ENCODE data around the gene PGM1.

PGM1 gene

GRCh38 chr1:63601061-63601460, 7.8 kb downstream of the PGM1 start:
- no peak for DNase-seq (ENCODE audit: low read depth, low spot score)

GRCh38 chr1:63601463-63601862, 8.3 kb downstream of the PGM1 start:
- DNase-seq (ENCODE audit: low read depth, low spot score), result no peak

- DNase-seq (ENCODE audit: low read depth, low spot score), result no peak
Measured at GRCh38 chr1:63601912-63602311, 8.7 kb downstream of the PGM1 start.

- no peak for DNase-seq (ENCODE audit: low read depth, low spot score)
Measured at GRCh38 chr1:63602629-63603028, 9.4 kb downstream of the PGM1 start.

- no peak for DNase-seq (ENCODE audit: low read depth, low spot score)
Measured at GRCh38 chr1:63603810-63604209, 10.6 kb downstream of the PGM1 start.

GRCh38 chr1:63607322-63607721, 14.1 kb downstream of the PGM1 start:
- DNase-seq (ENCODE audit: low read depth, low spot score), result no peak

GRCh38 chr1:63611231-63611630, 18.0 kb downstream of the PGM1 start:
- DNase-seq (ENCODE audit: low read depth, low spot score), result no peak

- no peak for DNase-seq (ENCODE audit: low read depth, low spot score)
Measured at GRCh38 chr1:63612564-63612963, 19.4 kb downstream of the PGM1 start.

GRCh38 chr1:63612971-63613370, 19.8 kb downstream of the PGM1 start:
- DNase-seq (ENCODE audit: low read depth, low spot score), result no peak

- no peak for DNase-seq (ENCODE audit: low read depth, low spot score)
Measured at GRCh38 chr1:63615768-63616420, 22.7 kb downstream of the PGM1 start.

GRCh38 chr1:63617450-63617849, 24.2 kb downstream of the PGM1 start:
- no peak for DNase-seq (ENCODE audit: low read depth, low spot score)

- DNase-seq (ENCODE audit: low read depth, low spot score), result no peak
Measured at GRCh38 chr1:63618011-63618410, 24.8 kb downstream of the PGM1 start.

- no peak for DNase-seq (ENCODE audit: low read depth, low spot score)
Measured at GRCh38 chr1:63619558-63619957, 26.3 kb downstream of the PGM1 start.

- DNase-seq (ENCODE audit: low read depth, low spot score), result no peak
Measured at GRCh38 chr1:63620671-63621070, 27.5 kb downstream of the PGM1 start.

- no peak for DNase-seq (ENCODE audit: low read depth, low spot score)
Measured at GRCh38 chr1:63621075-63621474, 27.9 kb downstream of the PGM1 start.

GRCh38 chr1:63621698-63622097, 28.5 kb downstream of the PGM1 start:
- no peak for DNase-seq (ENCODE audit: low read depth, low spot score)

- no peak for DNase-seq (ENCODE audit: low read depth, low spot score)
Measured at GRCh38 chr1:63622849-63623566, 29.8 kb downstream of the PGM1 start.

GRCh38 chr1:63623952-63624351, 30.7 kb downstream of the PGM1 start:
- no peak for DNase-seq (ENCODE audit: low read depth, low spot score)

- no peak for DNase-seq (ENCODE audit: low read depth, low spot score)
Measured at GRCh38 chr1:63624911-63625310, 31.7 kb downstream of the PGM1 start.

- no peak for DNase-seq (ENCODE audit: low read depth, low spot score)
Measured at GRCh38 chr1:63626222-63626621, 33.0 kb downstream of the PGM1 start.

GRCh38 chr1:63628607-63629006, 35.4 kb downstream of the PGM1 start:
- DNase-seq (ENCODE audit: low read depth, low spot score), result no peak

- no peak for DNase-seq (ENCODE audit: low read depth, low spot score)
Measured at GRCh38 chr1:63630238-63630637, 37.0 kb downstream of the PGM1 start.

GRCh38 chr1:63630666-63631065, 37.5 kb downstream of the PGM1 start:
- DNase-seq (ENCODE audit: low read depth, low spot score), result no peak

- no peak for DNase-seq (ENCODE audit: low read depth, low spot score)
Measured at GRCh38 chr1:63632110-63632509, 38.9 kb downstream of the PGM1 start.

Data from iPS DF 19.7 (cell line).